CD4-positive, alpha-beta T cell treated with Interleukin-12 subunit alpha and Interleukin-12 subunit beta, for 1 hour (primary cell): ENCODE results near the gene SAMD10.

Experiments used
- DNase-seq: peaks from one replicate; pipeline ENCODE4 v3.0.0-alpha.2; 2020

SAMD10 gene

DNA sequence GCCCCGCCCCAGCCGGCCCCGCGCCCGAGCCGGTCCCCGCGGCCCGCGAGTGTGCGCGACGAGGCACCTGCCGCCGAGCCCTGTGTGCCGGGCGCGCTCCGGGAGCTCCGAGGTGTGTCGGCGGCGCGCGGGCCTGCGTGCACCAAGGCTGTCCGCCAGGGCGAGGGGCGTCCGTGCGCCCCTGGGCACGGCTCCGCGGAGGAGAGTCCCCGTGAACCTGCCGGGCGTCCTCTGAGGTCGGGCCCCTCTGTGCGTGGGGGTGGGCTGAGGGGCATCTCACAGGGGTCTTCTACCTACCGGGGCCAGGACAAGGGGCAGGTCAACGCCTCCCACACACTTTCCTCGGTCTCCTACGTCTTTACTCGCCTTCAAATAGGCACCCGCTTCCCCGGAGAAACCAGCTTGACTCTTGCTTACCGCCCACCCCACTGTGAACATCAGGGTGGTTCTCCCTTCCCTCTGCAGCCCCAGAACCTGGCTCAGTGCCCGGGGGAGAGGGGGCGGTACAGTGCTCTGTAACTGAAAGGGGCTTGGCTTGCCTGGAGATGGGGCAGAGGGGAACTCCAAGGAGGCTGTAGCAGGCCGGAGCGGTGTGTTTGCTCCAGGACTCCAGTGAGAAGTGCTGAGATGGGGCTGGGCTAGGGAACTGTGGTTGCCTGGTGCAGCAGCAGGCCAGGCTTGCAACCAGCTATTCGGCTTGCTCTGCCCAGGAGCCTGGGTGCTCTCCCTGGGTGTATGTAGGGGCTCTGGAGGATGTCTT lies at the start of gene SAMD10:
SAMD10 (minus strand) TSS at position 86 of the 760 bp plus-strand sequence. CDS start 175 bp downstream, outside the sequence.
- DNase-seq: peak; percentile 66

DNA sequence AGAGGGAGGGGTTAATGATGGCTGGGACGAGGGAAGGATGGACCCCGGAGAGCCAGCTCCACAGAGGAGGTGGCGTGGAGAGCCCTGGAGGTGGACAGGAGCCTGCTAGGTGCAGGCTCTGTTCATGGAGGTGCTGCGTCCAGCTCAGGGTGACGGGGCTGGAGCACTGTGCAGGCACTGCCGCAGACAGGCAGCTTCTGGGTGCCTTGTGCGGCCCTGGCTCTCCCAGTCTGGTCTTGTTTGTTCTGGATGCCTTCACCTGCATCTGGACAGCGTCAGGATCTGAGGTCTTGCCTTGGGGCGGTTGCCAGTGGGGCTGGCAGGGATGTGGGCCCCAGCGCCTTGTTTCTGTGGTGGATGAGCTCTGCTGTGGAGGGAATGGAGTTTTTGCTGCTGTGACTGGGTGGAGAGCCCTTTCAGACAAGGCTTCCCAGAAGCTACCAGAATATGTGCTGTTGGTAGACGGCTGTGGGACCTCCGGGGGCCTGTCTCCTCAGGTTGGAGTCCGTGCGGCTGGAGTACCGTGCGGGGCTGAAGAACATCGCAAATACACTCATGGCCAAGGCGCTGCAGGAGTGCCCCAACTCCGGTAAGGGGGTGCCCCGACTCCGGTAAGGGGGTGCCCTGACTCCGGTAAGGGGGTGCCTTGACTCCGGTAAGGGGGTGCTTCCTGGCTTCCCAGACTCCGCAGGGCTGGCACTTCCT lies 48.7 kb upstream of the SAMD10 start:
- DNase-seq: no peak

DNA sequence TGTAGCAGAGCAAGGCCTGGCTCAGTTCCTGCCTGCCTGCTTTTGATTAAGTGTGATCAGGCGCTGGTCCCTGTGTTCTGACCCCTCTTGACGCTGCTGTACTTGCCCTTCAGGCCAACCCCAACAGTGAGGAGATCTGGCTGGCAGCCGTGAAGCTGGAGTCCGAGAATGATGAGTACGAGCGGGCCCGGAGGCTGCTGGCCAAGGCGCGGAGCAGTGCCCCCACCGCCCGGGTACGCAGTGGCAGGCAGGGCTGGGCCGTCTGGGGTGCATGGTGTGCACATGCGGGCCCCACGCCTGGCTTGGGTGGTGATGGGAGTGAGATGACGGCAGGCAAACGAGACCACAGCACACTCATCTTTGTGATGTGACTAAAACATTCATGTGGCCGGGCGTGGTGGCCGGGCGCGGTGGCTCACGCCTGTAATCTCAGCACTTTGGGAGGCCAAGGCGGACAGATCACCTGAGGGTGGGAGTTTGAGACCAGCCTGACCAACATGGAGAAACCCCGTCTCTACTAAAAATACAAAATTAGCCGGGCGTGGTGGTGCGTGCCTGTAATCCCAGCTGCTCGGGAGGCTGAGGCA lies 46.5 kb upstream of the SAMD10 start:
- DNase-seq: no peak

DNA sequence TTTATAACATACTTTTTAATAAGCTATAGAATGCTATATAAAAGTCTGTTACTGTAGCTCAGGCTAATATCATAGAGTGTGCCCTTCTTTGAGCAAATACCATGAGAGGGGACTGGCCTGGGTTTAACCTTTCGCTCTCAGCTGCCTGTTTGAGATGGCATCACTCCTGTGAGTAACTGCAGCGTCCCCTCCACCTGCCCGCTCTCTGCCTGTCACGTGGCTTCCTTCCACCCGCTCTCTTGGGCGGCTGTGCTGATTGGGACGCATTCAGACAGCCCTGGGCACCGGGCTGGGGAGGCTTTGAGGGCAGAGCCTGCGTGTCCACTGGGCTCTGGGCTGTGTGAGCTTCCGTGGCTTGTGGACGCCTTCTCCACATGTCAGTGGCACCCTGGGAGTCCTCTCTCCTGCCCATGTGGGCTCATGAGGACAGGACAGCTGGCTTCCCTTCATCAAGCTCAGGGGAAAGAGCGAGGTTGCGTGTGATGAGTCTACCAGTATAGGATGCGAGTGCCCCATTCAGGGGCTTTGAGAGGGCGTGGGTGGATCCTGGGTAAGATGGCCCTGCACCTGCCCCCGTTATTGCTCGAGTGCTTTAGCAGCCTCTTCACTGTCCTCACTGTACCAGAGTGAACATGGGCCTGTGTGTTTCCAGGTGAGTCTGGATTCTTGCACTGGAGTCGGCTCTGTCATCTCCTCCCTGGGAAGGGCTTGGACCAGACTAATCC lies 45.8 kb upstream of the SAMD10 start:
- DNase-seq: no peak

DNA sequence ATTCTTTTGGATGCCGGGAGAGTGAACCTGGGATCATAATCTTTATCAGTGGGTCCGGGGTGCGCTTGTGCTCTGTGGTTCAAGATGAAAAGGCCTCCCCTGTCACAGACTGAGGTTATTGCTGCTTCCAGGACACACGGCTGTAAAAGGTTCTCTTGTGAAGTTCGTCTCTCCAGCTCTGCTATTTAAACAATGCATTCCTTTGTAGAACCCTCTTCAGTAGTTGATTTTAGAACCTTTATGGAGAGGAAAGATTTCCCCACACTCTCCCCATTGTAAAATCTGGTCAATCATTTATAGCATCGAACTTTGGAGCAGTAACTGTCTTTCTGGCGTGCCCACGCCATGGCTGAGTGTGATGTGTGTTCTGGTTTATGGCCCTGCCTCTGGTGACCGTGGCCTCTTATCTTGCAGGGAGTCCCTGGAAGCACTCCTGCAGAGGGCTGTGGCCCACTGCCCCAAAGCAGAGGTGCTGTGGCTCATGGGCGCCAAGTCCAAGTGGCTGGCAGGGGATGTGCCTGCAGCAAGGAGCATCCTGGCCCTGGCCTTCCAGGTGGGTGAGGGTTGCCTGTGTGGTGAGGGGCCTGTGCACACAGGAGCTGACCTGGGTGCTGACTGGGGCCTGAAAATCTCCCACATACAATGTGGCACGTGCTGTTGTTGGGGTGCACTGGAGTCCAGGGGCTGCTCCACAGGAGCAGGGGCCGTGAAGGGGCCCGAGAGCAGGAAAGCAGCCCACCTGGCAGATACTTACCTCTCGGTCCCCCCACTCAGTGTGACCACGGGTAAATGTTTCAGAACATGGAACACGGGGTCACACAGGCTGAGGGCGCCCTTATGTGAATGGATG lies 44.9 kb upstream of the SAMD10 start:
- DNase-seq: no peak

DNA sequence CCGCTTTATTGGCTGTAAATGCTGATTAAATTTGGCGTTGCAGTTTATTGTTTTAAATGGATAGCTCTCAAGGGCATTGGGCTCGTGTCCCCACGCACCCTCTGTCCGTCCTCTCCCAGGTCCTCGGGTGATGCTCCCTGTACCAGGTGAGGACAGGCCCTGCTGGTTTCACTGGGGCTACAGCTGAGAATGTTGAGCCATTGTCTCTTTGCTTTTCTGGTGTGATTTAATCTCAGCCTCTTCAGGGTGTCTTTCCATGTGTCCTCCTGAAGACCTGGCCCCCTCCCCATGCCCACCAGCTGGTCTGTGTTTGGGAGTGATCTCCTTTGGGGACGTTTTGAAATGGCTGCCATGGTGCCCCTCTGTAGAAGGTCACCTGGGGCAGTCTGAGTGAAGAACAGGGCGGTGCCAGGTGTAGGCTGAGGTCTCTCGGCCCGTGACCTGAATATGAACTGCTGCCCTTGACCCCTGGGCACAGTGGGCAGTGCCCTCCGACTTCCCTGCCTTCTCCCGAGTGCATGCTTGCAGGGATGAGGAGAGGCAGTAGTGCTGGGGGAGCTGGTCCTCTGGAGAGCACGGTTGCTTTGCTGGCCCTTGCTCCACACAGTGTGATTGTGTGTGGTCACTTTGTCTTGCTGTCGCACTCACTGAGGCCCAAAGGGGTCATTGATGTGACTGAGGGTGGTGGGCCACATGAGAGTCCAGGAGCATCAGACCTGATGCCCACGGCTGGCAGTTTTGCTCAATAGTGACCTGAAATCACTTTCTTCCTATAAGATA lies 44.1 kb upstream of the SAMD10 start:
- DNase-seq: no peak

DNA sequence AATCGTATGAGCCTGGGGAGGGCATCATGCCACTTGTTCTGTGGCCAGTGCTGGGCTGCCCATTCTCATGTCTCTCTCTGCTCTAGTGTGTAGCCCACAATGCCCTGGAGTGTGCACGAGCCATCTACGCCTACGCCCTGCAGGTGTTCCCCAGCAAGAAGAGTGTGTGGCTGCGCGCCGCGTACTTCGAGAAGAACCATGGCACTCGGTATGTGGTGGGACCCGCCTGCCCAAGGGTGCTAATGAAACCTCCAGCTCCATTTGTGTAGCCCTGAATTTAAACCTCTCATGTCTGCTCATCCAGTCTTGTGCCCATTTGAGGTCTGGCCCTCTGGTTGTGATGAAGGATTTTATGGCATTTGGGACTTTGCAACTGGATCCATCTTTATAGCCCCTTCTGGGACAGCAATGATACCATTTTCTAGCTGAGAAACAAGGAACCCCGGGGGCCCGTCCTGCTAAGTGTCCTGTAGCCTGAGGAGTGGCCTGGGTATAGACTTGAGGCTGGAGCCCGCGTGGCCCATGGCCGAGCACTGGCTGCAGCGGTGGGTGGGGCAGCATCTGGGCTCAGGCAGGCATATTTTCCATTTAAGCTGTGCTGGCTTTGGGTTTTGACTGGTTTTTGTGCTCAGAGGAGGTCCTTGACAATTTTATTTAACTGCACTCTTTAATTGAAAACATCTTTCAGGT lies 43.4 kb upstream of the SAMD10 start:
- no peak for DNase-seq

DNA sequence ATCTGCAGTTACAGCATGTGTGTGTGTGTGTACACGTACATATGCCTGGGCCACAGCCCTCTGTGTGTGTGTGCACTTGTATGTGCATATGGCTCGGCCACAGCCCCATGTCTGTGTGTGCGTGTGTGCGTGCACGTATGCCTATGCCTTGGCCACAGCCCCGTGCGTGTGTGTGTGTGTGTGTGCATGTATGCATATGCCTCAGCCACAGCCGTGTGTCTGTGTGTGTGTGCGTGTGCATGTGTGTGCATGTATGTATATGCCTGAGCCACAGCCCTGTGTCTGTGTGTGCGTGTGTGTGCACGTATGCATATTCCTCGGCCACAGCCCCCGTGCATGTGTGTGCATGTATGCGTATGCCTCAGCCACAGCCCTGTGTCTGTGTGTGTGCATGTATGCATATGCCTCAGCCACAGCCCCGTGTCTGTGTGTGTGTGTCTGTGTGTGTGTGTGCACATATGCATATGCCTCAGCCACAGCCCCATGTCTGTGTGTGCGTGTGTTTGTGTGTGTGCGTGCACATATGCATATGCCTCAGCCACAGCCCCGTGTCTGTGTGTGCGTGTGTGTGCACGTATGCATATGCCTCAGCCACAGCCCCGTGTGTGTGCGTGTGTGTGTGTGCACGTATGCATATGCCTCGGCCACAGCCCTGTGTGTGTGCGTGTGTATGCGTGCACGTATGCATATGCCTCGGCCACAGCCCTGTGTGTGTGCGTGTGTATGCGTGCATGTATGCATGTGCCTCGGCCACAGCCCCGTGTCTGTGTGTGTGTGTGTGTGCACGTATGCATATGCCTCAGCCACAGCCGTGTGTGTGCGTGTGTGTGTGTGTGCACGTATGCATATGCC lies 41.9 kb upstream of the SAMD10 start:
- DNase-seq: no peak

DNA sequence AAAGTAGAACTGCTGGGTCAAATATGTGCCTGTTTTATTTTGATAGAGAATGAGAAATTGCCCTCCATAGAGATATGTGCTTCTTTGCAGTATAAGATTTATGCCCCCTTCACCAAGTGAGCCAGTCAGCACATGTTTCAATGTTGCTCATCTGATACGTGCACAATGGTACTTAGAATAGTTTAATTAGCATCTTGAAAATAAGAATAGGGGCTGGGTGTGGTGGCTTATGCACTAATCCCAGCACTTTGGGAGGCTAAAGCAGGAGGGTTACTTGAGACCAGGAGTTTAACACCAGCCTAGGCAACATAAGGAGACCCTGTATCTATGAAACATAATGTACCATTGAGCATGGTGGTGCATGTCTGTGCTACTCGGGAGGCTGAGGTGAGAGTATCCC lies 36.2 kb upstream of the SAMD10 start:
- no peak for DNase-seq

DNA sequence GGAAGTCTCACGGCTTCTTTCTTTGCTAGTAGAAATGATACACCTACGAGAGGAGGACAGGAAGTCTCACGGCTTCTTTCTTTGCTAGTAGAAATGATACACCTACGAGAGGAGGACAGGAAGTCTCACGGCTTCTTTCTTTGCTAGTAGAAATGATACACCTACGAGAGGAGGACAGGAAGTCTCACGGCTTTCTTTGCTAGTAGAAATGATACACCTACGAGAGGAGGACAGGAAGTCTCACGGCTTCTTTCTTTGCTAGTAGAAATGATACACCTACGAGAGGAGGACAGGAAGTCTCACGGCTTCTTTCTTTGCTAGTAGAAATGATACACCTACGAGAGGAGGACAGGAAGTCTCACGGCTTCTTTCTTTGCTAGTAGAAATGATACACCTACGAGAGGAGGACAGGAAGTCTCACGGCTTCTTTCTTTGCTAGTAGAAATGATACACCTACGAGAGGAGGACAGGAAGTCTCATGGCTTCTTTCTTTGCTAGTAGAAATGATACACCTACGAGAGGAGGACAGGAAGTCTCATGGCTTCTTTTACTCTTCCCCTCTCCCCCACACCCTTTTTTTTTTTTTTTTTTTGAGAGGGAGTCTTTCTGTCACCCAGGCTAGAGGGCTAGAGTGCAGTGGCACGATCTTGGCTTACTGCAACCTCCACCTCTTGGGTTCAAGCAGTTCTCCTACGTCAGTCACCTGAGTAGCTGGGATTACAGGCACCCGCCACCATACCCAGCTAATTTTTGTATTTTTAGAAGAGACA lies 33.1 kb upstream of the SAMD10 start:
- peak; percentile 38 for DNase-seq

DNA sequence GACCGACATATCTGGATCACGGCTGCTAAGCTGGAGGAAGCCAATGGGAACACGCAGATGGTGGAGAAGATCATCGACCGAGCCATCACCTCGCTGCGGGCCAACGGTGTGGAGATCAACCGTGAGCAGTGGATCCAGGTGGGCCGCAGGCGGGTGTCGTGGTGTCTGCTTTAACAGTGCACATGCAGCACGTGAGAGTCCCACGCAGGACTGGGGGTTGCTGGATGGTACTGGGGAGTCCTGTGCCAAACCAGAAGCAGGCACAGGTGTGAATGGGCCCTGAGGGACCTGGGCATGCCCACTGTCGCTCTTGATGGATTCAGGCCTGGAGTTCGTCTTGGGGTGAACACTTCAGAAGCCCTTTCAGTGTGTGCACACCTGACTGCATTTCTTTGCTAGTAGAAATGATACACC lies 31.9 kb upstream of the SAMD10 start:
- no peak for DNase-seq

DNA sequence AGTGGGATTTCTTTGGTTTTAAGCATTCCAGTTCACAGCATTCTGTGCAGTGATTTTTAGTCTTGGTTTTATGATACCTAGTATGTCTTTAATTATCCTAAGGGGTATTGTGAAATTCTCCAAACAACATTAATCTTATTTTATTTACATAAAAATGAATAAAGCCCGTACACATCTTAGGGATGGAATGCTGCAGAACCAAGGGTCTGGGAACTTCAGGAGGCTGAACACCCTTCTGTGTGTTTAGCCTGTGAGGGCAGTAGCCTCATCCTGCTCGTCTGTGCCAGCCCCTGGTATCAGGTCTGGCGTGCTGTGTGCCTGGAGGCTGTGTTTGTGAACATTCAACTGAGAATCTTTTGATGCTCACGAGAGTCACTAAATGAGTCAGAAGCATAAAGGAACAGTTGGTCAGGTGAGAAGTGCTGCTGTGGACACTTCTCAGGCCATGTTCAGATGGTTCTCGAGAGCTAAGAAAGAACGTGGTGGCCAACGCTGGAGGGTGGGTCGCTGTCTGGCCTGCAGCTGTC lies 31.3 kb upstream of the SAMD10 start:
- no peak for DNase-seq

DNA sequence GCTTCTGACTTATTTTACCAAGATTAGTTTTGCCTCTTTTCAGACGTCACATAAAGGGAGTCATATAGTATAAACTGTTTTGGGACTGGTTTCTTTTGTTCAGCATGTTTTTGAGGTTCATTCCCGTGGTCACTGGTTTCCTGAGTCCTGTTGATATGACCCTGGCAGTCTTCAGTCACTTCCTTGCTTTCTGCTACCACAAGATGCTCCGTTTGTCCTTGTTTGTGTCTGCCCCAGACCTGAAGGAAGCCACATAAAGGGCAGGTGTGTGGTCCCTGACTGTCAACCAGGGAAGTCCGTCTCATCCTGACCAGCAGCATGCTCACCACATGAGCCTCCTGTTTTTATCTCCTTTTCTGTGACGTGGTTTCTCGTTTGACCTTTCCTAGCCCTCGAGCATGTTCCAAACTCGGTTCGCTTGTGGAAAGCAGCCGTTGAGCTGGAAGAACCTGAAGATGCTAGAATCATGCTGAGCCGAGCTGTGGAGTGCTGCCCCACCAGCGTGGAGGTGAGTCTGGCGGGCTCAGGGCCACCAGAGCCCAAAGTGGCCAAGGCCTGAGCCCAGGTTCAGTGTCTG lies 30.5 kb upstream of the SAMD10 start:
- no peak for DNase-seq

DNA sequence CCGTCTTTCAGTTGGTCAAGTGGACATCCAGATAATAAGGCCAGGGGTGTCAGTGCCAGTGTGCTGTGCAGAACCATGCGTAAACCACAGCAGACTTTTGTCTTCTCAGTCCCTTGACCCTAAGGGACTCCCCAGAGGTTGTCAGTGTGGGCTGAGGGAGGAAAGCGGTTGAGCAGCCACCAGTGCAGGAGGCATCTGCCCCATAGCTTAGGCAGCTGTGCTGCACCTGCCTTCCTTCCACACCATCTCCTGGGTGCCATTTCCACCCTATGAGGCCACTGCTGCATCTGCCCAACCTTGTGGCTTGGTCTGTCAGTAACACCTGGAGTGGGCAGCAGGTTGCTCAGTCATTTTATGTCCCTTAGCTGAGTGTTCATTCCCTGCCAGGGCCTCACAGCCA lies 27.5 kb upstream of the SAMD10 start:
- no peak for DNase-seq

DNA sequence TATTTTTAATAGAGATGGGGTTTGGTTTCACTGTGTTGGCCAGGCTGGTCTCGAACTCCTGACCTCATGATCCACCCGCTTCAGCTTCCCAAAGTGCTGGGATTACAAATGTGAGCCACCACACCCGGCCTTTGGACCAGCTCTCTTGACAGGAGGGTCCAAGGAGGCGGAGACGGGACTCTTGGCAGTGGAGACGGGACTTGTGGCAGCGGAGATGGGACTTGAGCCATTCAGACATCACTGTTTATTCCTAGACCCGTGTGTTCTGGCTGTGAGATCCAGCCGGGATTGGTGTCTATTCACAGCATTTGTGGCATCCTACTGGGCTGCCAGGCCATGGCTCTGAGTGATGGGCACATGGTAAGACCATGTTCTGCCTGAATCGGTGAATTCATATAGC lies 27.0 kb upstream of the SAMD10 start:
- DNase-seq: no peak

DNA sequence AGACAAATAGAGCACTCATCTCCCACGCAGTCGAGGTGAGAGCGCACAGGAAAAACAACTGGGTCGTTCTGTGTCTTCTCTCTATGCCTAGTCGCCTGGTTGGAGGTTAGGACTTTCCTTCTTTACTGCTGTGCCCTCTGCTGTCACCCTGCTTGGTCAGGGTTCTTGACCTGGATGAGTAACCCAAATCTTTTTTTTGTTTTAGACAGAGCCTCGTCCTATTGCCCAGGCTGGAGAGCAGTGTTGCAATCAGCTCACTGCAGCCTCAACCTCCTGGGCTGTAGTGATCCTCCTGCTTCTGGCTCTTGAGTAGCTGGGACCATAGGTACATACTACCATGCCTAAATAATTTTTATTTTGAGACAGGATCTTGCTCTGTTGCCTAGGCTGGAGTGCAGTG lies 26.0 kb upstream of the SAMD10 start:
- DNase-seq: no peak

DNA sequence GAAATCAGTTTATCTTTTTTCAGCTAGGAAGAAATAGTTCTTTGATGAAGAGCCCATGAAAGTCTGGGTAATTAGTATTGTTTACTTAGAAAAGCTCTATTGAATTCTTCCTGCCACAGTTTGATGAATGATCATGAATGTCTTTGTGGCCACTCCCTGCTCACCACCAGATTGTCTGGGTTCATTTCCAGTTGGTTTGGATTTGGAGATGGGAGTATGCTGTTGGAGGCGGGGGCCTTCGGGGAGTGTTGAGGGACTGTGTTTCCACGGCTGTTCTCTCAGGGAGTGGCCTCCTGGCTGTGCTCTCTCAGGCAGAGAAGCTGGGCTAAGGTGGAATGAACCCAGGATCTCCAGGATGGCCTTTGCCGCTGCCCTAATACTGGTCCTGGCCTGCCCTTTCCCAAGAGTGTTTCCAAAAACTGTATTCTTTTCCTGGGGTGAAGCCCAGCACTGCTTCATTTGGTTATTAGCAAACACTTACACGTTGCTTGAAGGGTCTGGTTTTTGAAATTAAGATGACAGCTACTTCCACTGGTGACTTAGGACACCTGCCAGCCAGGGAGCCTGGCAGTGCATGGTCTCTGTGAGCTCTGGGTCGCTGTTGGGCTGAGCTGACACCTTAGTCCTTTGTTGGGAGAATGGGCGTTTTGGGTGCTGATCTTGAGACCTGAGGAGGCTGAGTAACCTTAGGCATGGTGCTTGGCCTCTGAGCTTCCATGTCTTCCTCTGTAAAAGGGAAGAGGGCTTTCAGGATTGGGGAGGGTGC lies 24.7 kb upstream of the SAMD10 start:
- no peak for DNase-seq

DNA sequence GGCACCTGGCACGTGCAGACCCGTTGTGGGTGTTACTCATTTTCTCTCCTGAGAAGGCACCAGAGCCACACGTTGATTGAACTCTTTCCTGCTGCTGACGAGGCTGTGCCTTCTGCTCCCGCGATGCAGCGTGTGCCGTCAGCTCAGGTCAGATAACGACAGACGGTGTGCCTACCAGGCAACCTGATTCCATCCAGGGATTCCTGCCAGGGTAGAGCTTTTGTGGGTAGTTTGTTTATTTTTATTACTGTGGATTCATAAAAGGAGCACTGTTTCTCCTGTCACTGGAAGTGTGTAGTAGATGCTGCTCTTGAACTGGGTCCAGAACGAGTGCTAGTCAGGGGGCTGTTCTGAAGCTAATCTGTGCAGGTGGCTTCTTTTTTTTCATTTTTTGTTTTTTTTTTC lies 22.2 kb upstream of the SAMD10 start:
- no peak for DNase-seq
